ENCODE measurements around the gene LIMK1. TPM values are rescaled to one million over a fixed set of nuclear protein-coding genes. Genes with fewer than 3 reads are reported as not detected.
"Not testable (repeated sequence)": the region's sequence is repeated elsewhere in the genome, so short reads cannot be mapped to it uniquely, and the experiment has no call there.

The LIMK1 gene
- total RNA-seq, 1 donor from 2014 or later, result 53.1 TPM

DNA sequence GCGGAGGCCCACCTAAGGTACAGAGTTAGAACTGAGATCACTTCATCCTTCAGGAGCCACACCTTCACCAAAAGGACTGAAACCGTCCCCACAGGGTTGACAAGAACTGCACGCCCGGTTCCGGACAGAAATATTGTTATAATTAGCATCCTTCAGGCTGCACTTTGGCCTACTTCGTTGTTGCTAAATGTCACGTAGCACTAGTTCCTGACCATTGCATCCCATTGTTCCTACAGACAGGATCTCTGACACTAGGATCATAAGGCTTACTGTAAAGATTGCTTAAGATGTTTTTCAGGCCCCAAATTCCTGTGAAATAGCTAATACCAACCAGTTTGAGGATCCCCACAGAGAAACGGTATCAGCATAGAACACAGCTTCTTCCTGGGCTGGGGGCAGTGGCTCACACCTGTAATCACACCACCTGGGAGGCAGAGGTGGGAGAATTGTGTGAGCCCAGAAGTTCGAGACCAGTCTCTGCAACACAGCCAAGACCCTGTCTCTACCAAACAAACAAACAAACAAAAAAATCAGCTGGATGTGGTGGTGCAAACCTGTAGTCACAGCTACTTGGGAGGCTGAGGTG is 72.3 kb downstream of the LIMK1 start:
- ATAC-seq (no peak), DNase-seq (no peak)
- Histone ChIP-seq H3K4me1 (no peaks in the 10 kb centered on the region), H3K9me3 (no peaks in the 10 kb centered on the region), H3K27ac (no peak overlapping the region), H3K4me3 (no peak overlapping the region), H3K36me3 (no peaks in the 10 kb centered on the region), H3K27me3 (no peaks in the 10 kb centered on the region)
- TF ChIP-seq, protein P1, sequence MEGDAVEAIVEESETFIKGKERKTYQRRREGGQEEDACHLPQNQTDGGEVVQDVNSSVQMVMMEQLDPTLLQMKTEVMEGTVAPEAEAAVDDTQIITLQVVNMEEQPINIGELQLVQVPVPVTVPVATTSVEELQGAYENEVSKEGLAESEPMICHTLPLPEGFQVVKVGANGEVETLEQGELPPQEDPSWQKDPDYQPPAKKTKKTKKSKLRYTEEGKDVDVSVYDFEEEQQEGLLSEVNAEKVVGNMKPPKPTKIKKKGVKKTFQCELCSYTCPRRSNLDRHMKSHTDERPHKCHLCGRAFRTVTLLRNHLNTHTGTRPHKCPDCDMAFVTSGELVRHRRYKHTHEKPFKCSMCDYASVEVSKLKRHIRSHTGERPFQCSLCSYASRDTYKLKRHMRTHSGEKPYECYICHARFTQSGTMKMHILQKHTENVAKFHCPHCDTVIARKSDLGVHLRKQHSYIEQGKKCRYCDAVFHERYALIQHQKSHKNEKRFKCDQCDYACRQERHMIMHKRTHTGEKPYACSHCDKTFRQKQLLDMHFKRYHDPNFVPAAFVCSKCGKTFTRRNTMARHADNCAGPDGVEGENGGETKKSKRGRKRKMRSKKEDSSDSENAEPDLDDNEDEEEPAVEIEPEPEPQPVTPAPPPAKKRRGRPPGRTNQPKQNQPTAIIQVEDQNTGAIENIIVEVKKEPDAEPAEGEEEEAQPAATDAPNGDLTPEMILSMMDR (IDR thresholded peaks at IDR 0.05), result no peak
- intact Hi-C loops (cut with DNase I), result no loop called here

DNA sequence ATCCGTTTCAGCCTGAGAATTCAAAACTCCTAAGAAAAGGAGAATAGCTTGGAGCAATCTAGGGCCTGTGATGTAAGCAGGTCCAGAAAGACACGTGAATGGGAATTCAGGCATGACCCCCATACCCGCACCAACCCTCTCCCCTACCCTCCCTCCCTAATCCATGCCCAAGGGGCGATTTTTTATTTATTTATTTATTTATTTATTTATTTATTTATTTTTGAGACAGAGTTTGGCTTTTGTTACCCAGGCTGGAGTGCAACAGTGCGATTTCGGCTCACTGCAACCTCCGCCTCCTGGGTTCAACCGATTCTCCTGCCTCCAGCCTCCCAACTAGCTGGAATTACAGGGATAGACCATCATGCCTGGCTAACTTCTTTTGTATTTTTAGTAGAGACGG is 74.0 kb downstream of the LIMK1 start:
- intact Hi-C loops (cut with DNase I), result no loop called here
- H3K27ac ChIP-seq, result no peak overlapping the region
- no peaks in the 10 kb centered on the region for H3K9me3 ChIP-seq
- DNase-seq (no peak), ATAC-seq (no peak)
- H3K27me3 ChIP-seq, result no peaks in the 10 kb centered on the region
- no peaks in the 10 kb centered on the region for H3K36me3 ChIP-seq
- TF ChIP-seq, protein P1 (IDR thresholded peaks at IDR 0.05), result no peak
- no peak overlapping the region for H3K4me3 ChIP-seq
- no peaks in the 10 kb centered on the region for H3K4me1 ChIP-seq

DNA sequence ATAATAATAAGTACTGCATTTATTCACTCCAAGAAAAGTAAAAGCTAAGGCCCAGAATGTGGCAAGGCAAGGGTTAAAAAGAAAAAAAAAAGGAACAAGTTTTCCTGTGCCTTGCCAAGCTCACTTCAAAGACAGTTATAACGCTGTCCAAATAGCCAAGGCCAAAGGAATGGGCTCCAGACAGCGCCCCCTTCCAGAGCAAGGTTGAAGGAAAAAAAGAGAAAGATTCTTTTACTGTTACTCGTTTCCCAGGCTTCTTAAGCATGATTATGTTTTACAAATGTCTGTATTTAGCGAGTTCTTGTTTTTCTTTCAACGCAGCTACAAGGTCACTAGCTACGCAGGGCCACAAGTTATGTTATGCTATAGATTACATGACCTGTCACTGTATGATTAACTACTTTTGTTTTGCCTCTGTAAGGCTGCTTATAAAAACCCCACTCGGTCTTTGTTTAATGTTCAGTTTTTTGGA is 81.4 kb downstream of the LIMK1 start:
- TF ChIP-seq, protein P1 (IDR thresholded peaks at IDR 0.05), result peak; percentile 39

DNA sequence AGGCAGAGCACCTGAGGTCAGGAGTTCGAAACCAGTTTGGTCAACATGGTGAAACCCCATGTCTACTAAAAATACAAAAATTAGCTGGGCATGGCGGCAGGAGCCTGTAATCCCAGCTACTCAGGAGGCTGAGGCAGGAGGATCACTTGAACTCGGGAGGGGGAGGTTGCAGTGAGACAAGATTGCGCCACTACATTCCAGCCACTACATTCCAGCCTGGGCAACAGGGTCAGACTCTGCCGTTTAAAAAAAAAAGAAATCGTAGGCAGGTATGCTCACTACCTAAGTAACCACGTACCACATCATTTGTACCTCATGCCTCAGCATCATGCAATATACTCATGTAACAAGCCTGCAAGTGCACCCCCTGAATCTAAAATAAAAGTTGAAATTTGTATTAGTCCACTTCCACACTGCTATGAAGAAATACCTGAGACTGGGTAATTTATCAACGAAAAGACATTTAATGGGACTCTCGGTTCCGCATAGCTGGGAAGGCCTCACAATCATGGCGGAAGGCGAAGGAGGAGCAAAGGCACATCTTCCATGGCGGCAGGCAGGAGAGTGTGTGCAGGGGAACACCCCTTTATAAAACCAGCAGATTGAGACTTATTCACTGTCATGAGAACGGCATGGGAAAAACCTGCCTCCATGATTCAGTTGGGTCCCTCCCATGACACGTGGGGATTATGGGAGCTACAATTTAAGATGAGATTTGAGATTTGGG is 82.4 kb downstream of the LIMK1 start:
- no peaks in the 10 kb centered on the region for H3K9me3 ChIP-seq
- no peak overlapping the region for H3K27ac ChIP-seq
- no peak for ATAC-seq
- no peaks in the 10 kb centered on the region for H3K27me3 ChIP-seq
- H3K4me3 ChIP-seq, result no peak overlapping the region
- DNase-seq, result no peak
- no peaks in the 10 kb centered on the region for H3K4me1 ChIP-seq
- intact Hi-C loops (cut with DNase I), result no loop called here
- H3K36me3 ChIP-seq, result no peaks in the 10 kb centered on the region
- TF ChIP-seq, protein P1 (IDR thresholded peaks at IDR 0.05), result no peak

More for the DNA sequence above, 81.4 kb downstream of the LIMK1 start:
- no peak for DNase-seq
- intact Hi-C loops (cut with DNase I), result no loop called here
- no peak for ATAC-seq
- no peaks in the 10 kb centered on the region for H3K9me3 ChIP-seq
- H3K27ac ChIP-seq, result no peak overlapping the region
- no peaks in the 10 kb centered on the region for H3K36me3 ChIP-seq
- no peaks in the 10 kb centered on the region for H3K4me1 ChIP-seq
- no peaks in the 10 kb centered on the region for H3K27me3 ChIP-seq
- H3K4me3 ChIP-seq, result no peak overlapping the region

DNA sequence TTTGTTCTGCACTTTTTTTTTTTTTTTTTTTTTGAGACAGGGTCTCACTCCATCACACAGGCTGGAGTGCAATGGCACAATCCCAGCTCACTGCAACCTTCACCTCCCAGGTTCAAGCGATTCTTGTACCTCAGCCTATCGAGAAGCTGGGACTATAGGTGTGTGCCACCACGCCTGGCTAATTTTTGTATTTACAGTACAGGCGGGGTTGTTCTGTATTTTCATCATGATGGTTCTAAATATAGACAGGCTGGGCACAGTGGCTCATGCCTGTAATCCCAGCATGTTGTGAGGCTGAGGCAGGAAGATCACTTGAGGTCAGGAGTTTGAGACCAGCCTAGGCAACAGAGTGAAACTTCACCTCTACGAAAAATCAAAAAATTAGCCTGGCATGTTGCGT is 83.7 kb downstream of the LIMK1 start:
- intact Hi-C loops (cut with DNase I); DNase-seq; H3K4me1 ChIP-seq; H3K9me3 ChIP-seq; H3K27me3 ChIP-seq; H3K4me3 ChIP-seq; ATAC-seq; H3K27ac ChIP-seq; H3K36me3 ChIP-seq: not testable (repeated sequence)

Other genes with a start within 250 kb of the LIMK1 start
- 2.3 TPM for gene METTL27, start 241.3 kb upstream of the LIMK1 start, total RNA-seq
- not detected for gene TMEM270, start 222.6 kb upstream of the LIMK1 start, total RNA-seq
- 231 TPM for gene ELN, start 55.6 kb upstream of the LIMK1 start, total RNA-seq
- 218 TPM for gene EIF4H, start 90.6 kb downstream of the LIMK1 start, total RNA-seq
- gene LAT2, start 126.2 kb downstream of the LIMK1 start, total RNA-seq, result 47.0 TPM
- gene RFC2, start 170.6 kb downstream of the LIMK1 start, total RNA-seq, result 16.3 TPM
- 24.3 TPM for gene CLIP2, start 205.6 kb downstream of the LIMK1 start, total RNA-seq